Esophagus (tissue), 2 donors: ENCODE data around the gene EPB41L4A. TPM values are rescaled to one million over a fixed set of nuclear protein-coding genes. Genes with fewer than 3 reads are reported as not detected.

ENCODE experiments used
- H3K27ac ChIP-seq, 2 donors: one replicate each; pipeline ENCODE4 v1.5.1; 2013; ENCODE audit warnings: low read depth in 2 of 2, mild to moderate bottlenecking in 2 of 2, inconsistent platforms in 1 of 2, low read length in 1 of 2, moderate library complexity in 1 of 2
- H3K27me3 ChIP-seq, 2 donors: one replicate each; pipeline ENCODE4 v1.6.1; 2013; ENCODE audit warnings: low read length in 2 of 2, control low read depth in 1 of 2, mild to moderate bottlenecking in 1 of 2; ENCODE audit not compliant: insufficient read depth in 2 of 2, control insufficient read depth in 1 of 2
- H3K36me3 ChIP-seq, 2 donors: one replicate each; pipeline ENCODE4 v1.6.1; 2013; ENCODE audit warnings: low read length in 1 of 2; ENCODE audit not compliant: control insufficient read depth in 2 of 2, insufficient read depth in 2 of 2
- H3K4me1 ChIP-seq, 2 donors: one replicate each; pipeline ENCODE4 v1.6.1; 2013; ENCODE audit warnings: low read length in 1 of 2; ENCODE audit not compliant: control insufficient read depth in 2 of 2, insufficient read depth in 2 of 2
- H3K4me3 ChIP-seq, 2 donors: one replicate each; pipeline ENCODE4 v1.5.1; 2013; ENCODE audit warnings: low read length in 2 of 2, mild to moderate bottlenecking in 2 of 2, low read depth in 1 of 2, moderate library complexity in 1 of 2
- H3K9me3 ChIP-seq, 2 donors: one replicate each; pipeline ENCODE4 v1.6.1; 2013; ENCODE audit warnings: mild to moderate bottlenecking in 2 of 2, low read depth in 1 of 2, low read length in 1 of 2, moderate library complexity in 1 of 2; ENCODE audit not compliant: control insufficient read depth in 2 of 2, insufficient read depth in 1 of 2
- WGBS, 2 donors: extraction: QIAGEN DNeasy Blood & Tissue Kit; methylation state at CpG; one replicate each; pipeline ENCODE4 v1.1.7; 2013; 5-methylcytosine and 5-hydroxymethylcytosine counted together
- polyA plus RNA-seq, 2 donors: library from polyadenylated mRNA; stranded (reverse); fragments of 200-250 nt; gene quantifications; one replicate each; pipeline ENCODE4 v1.2.3, GENCODE V29; 2013
- donor health status: healthy with polysubstance abuse.
- donor health status: Bipolar disorder and iron deficiency.

EPB41L4A gene
- polyA plus RNA-seq, 2 donors: 9.6 to 11.8 TPM

GRCh38 chr5:112329419-112330090 is 89.5 kb downstream of the EPB41L4A start:
- no peaks in the 10 kb centered on the region for H3K27me3 ChIP-seq
- no peaks in the 10 kb centered on the region for H3K36me3 ChIP-seq
- H3K9me3 ChIP-seq: no peaks in the 10 kb centered on the region
- peak overlapping the region; percentile 14 to 29 for H3K27ac ChIP-seq
- H3K4me1 ChIP-seq: peaks cover 0 to 3% of the 10 kb centered on the region in 2 donors
- H3K4me3 ChIP-seq: no peak overlapping the region
- WGBS, 2 donors: 20 to 23% methylated on average over 5 of the region's 5 CpGs

GRCh38 chr5:112323166-112323565 is 95.9 kb downstream of the EPB41L4A start:
- H3K9me3 ChIP-seq: no peaks in the 10 kb centered on the region
- H3K36me3 ChIP-seq: no peaks in the 10 kb centered on the region
- no peak overlapping the region for H3K4me3 ChIP-seq
- H3K27me3 ChIP-seq: no peaks in the 10 kb centered on the region
- H3K27ac ChIP-seq: no peak overlapping the region
- no peaks in the 10 kb centered on the region for H3K4me1 ChIP-seq

- Histone ChIP-seq H3K4me1 (peaks cover 0 to 4% of the 10 kb centered on the region in 2 donors), H3K36me3 (no peaks in the 10 kb centered on the region), H3K4me3 (no peak overlapping the region), H3K27ac (no peak overlapping the region), H3K9me3 (no peaks in the 10 kb centered on the region), H3K27me3 (no peaks in the 10 kb centered on the region)
- 82 to 83% methylated on average over 3 of the region's 3 CpGs for WGBS, 2 donors
These were observed 98.7 kb downstream of the EPB41L4A start for GRCh38 chr5:112320408-112320807.

GRCh38 chr5:112318346-112318745 is 100.7 kb downstream of the EPB41L4A start:
- Histone ChIP-seq H3K27me3 (no peaks in the 10 kb centered on the region), H3K4me3 (no peak overlapping the region), H3K27ac (no peak overlapping the region), H3K36me3 (no peaks in the 10 kb centered on the region), H3K9me3 (no peaks in the 10 kb centered on the region), H3K4me1 (peaks cover 0 to 4% of the 10 kb centered on the region in 2 donors)
- 47 to 56% methylated on average over 2 of the region's 2 CpGs for WGBS, 2 donors

- H3K4me1 ChIP-seq: peaks cover 0 to 4% of the 10 kb centered on the region in 2 donors
- no peak overlapping the region for H3K27ac ChIP-seq
- WGBS, 2 donors: 60 to 67% methylated on average over 1 of the region's 1 CpG
- H3K4me3 ChIP-seq: no peak overlapping the region
- no peaks in the 10 kb centered on the region for H3K9me3 ChIP-seq
- H3K36me3 ChIP-seq: no peaks in the 10 kb centered on the region
- no peaks in the 10 kb centered on the region for H3K27me3 ChIP-seq
These were observed 101.2 kb downstream of the EPB41L4A start for GRCh38 chr5:112317866-112318265.

GRCh38 chr5:112316731-112317130 is 102.3 kb downstream of the EPB41L4A start:
- WGBS, 2 donors: 48 to 57% methylated on average over 2 of the region's 2 CpGs
- Histone ChIP-seq H3K4me3 (no peak overlapping the region), H3K4me1 (peaks cover 0 to 4% of the 10 kb centered on the region in 2 donors), H3K27ac (peak overlapping the region; percentile 56 to 67), H3K27me3 (no peaks in the 10 kb centered on the region), H3K9me3 (no peaks in the 10 kb centered on the region), H3K36me3 (no peaks in the 10 kb centered on the region)

GRCh38 chr5:112316006-112316405 is 103.1 kb downstream of the EPB41L4A start:
- 36 to 50% methylated on average over 2 of the region's 2 CpGs for WGBS, 2 donors
- H3K4me1 ChIP-seq: peaks cover 0 to 4% of the 10 kb centered on the region in 2 donors
- no peak overlapping the region for H3K4me3 ChIP-seq
- no peaks in the 10 kb centered on the region for H3K27me3 ChIP-seq
- no peaks in the 10 kb centered on the region for H3K36me3 ChIP-seq
- H3K9me3 ChIP-seq: no peaks in the 10 kb centered on the region
- peak overlapping the region; percentile 58 to 74 for H3K27ac ChIP-seq

GRCh38 chr5:112312295-112313275 is 106.5 kb downstream of the EPB41L4A start:
- Histone ChIP-seq H3K9me3 (no peaks in the 10 kb centered on the region), H3K36me3 (no peaks in the 10 kb centered on the region), H3K4me1 (peaks cover 0 to 4% of the 10 kb centered on the region in 2 donors), H3K27ac (no peak overlapping the region), H3K4me3 (no peak overlapping the region), H3K27me3 (no peaks in the 10 kb centered on the region)
- WGBS, 2 donors: 84 to 87% methylated on average over 4 of the region's 4 CpGs

GRCh38 chr5:112310746-112311145 is 108.3 kb downstream of the EPB41L4A start:
- H3K9me3 ChIP-seq: no peaks in the 10 kb centered on the region
- H3K4me3 ChIP-seq: no peak overlapping the region
- H3K27ac ChIP-seq: no peak overlapping the region
- no peaks in the 10 kb centered on the region for H3K27me3 ChIP-seq
- H3K4me1 ChIP-seq: no peaks in the 10 kb centered on the region
- H3K36me3 ChIP-seq: no peaks in the 10 kb centered on the region
- 95 to 97% methylated on average over 1 of the region's 1 CpG for WGBS, 2 donors
